GM12873 (cell line): ENCODE data around the gene HOXD9.

Source experiments
- CTCF ChIP-seq: IDR thresholded peaks from 2 replicates; pipeline ENCODE4 v1.5.1; 2012; ENCODE audit warnings: low read depth, mild to moderate bottlenecking, moderate library complexity, low read length, control low read depth; ENCODE audit not compliant: insufficient read depth; ENCODE audit errors: missing control alignments

HOXD9 gene

GRCh38 chr2:176102309-176102866 lies 20.1 kb upstream of the HOXD9 start:
- TF ChIP-seq CTCF: no peak

- no peak for TF ChIP-seq CTCF
Measured at GRCh38 chr2:176103194-176103593, 19.3 kb upstream of the HOXD9 start.

GRCh38 chr2:176103742-176104315 lies 18.7 kb upstream of the HOXD9 start:
- no peak for TF ChIP-seq CTCF

- no peak for TF ChIP-seq CTCF
Measured at GRCh38 chr2:176104316-176105077, 18.0 kb upstream of the HOXD9 start.

GRCh38 chr2:176105078-176105729 lies 17.3 kb upstream of the HOXD9 start:
- TF ChIP-seq CTCF: no peak

- TF ChIP-seq CTCF: no peak
Measured at GRCh38 chr2:176105730-176106580, 16.6 kb upstream of the HOXD9 start.
